ENCODE data around the gene BARX2. TPM values are rescaled to one million over a fixed set of nuclear protein-coding genes. Genes with fewer than 3 reads are reported as not detected.

Gene BARX2
- polyA plus RNA-seq, 1 donor from 2014 or later = not detected

DNA sequence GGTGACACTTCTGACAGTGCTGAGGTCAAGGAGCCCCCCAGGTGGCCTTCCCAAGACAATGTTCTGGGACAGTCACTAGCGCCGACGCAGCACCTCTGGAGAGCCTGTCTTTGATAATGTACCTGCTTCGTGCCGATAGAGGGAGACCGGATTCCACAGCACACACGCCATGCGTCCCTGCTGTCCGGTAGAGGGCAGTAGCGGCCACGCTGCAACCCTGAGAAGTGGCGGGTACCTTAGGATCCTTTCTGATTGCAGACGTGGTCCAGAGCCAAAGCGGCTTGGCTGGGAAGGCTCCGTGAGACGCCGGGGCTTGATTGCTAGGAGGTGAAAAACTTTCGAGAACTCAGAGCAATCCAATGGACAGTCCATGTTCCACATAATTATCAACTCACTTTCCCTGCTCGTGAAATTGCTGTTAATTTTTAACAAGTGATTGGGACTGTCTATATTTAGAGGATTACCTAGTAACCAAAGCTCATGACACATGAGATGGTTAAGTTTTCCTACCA lies 11.4 kb upstream of the BARX2 start:
- Histone ChIP-seq H3K79me2 (replicated peaks; ENCODE audit: insufficient read depth, low read length) (no peaks in the 10 kb centered on the region), H3K4me3 (ENCODE audit: low read length) (no peak overlapping the region), H3K4me2 (ENCODE audit: low read length) (no peak overlapping the region), H3K9me2 (ENCODE audit: insufficient read depth, low read length) (no peaks in the 10 kb centered on the region), H3K9me3 (ENCODE audit: low read length) (no peaks in the 10 kb centered on the region), H3F3A (ENCODE audit: insufficient read depth, low read length, poor library complexity, severe bottlenecking) (no peaks in the 10 kb centered on the region), H3K9ac (ENCODE audit: low read length) (no peak overlapping the region), H3K36me3 (ENCODE audit: insufficient read depth, low read length) (no peaks in the 10 kb centered on the region), H4K20me1 (ENCODE audit: insufficient read depth) (no peaks in the 10 kb centered on the region), H3K27me3 (ENCODE audit: insufficient read depth, low read depth, low read length) (peaks cover 34% of the 10 kb centered on the region), H3K27ac (ENCODE audit: low read length) (no peak overlapping the region), H2AFZ (ENCODE audit: low read depth, low read length) (no peak overlapping the region)
- TF ChIP-seq RAD21 (conservative IDR thresholded peaks at IDR 0.05) (peak; percentile 90), MXI1 (conservative IDR thresholded peaks at IDR 0.05; ENCODE audit: poor library complexity, severe bottlenecking) (no peak), TAF1 (IDR thresholded peaks at IDR 0.05; ENCODE audit: low read depth) (no peak), CTCF (IDR thresholded peaks at IDR 0.05; ENCODE audit: poor library complexity, severe bottlenecking) (peak; percentile 98), SMC3 (conservative IDR thresholded peaks at IDR 0.05; ENCODE audit: poor library complexity) (peak; percentile 93)
- TF ChIP-seq, protein P1, sequence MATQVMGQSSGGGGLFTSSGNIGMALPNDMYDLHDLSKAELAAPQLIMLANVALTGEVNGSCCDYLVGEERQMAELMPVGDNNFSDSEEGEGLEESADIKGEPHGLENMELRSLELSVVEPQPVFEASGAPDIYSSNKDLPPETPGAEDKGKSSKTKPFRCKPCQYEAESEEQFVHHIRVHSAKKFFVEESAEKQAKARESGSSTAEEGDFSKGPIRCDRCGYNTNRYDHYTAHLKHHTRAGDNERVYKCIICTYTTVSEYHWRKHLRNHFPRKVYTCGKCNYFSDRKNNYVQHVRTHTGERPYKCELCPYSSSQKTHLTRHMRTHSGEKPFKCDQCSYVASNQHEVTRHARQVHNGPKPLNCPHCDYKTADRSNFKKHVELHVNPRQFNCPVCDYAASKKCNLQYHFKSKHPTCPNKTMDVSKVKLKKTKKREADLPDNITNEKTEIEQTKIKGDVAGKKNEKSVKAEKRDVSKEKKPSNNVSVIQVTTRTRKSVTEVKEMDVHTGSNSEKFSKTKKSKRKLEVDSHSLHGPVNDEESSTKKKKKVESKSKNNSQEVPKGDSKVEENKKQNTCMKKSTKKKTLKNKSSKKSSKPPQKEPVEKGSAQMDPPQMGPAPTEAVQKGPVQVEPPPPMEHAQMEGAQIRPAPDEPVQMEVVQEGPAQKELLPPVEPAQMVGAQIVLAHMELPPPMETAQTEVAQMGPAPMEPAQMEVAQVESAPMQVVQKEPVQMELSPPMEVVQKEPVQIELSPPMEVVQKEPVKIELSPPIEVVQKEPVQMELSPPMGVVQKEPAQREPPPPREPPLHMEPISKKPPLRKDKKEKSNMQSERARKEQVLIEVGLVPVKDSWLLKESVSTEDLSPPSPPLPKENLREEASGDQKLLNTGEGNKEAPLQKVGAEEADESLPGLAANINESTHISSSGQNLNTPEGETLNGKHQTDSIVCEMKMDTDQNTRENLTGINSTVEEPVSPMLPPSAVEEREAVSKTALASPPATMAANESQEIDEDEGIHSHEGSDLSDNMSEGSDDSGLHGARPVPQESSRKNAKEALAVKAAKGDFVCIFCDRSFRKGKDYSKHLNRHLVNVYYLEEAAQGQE (IDR thresholded peaks at IDR 0.05; ENCODE audit: borderline replicate concordance) = no peak

DNA sequence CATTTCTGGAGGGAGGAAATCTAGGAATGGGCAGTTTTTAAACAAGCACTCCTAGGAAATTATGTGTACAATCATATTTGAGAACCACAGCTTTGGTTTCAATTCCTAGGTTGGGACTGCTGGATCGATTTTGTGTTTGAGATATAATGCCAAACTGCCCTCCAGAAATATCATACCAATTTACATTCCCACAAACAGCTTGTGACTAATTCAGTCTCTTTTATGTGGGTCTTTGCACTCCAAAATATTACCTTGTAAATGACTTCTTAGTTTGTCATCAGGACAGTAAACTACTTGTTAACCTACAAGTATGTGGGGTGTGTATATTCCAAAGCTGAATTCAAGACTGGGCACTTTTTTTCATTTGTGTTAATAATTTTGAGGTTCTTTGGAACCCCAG lies 9.8 kb upstream of the BARX2 start:
- Histone ChIP-seq H4K20me1 (ENCODE audit: insufficient read depth) (no peaks in the 10 kb centered on the region), H3K79me2 (replicated peaks; ENCODE audit: insufficient read depth, low read length) (no peaks in the 10 kb centered on the region), H3K27me3 (ENCODE audit: insufficient read depth, low read depth, low read length) (peaks cover 50% of the 10 kb centered on the region), H3K9me3 (ENCODE audit: low read length) (no peaks in the 10 kb centered on the region), H3K9me2 (ENCODE audit: insufficient read depth, low read length) (no peaks in the 10 kb centered on the region), H2AFZ (ENCODE audit: low read depth, low read length) (no peak overlapping the region), H3K27ac (ENCODE audit: low read length) (no peak overlapping the region), H3F3A (ENCODE audit: insufficient read depth, low read length, poor library complexity, severe bottlenecking) (no peaks in the 10 kb centered on the region), H3K36me3 (ENCODE audit: insufficient read depth, low read length) (no peaks in the 10 kb centered on the region), H3K4me3 (ENCODE audit: low read length) (no peak overlapping the region), H3K9ac (ENCODE audit: low read length) (no peak overlapping the region), H3K4me2 (ENCODE audit: low read length) (no peak overlapping the region)
- TF ChIP-seq, protein P1 (IDR thresholded peaks at IDR 0.05; ENCODE audit: borderline replicate concordance) = no peak
- TF ChIP-seq EP300 (conservative IDR thresholded peaks at IDR 0.05; ENCODE audit: poor library complexity, severe bottlenecking) (no peak), POLR2AphosphoS5 (IDR thresholded peaks at IDR 0.05) (no peak), RAD21 (conservative IDR thresholded peaks at IDR 0.05) (no peak), EZH2 (IDR thresholded peaks at IDR 0.05; ENCODE audit: borderline replicate concordance, insufficient read depth, low read length, poor library complexity, severe bottlenecking) (no peak), SMC3 (conservative IDR thresholded peaks at IDR 0.05; ENCODE audit: poor library complexity) (no peak), CTCF (IDR thresholded peaks at IDR 0.05; ENCODE audit: poor library complexity, severe bottlenecking) (no peak), MXI1 (conservative IDR thresholded peaks at IDR 0.05; ENCODE audit: poor library complexity, severe bottlenecking) (no peak), TAF1 (IDR thresholded peaks at IDR 0.05; ENCODE audit: low read depth) (no peak)

Data from neural cell (in vitro differentiated cells).